Neural crest cell (in vitro differentiated cells): ENCODE results near the gene TNFRSF1A. TPM values are rescaled to one million over a fixed set of nuclear protein-coding genes. Genes with fewer than 3 reads are reported as not detected.

Source experiments
- DNase-seq: peaks from one replicate; pipeline ENCODE4 v3.0.0; 2021; ENCODE audit warnings: low read depth, mixed read lengths, low spot score
- H3K27ac Mint-ChIP-seq: one replicate; pipeline ENCODE4 v1.8.0; 2021; ENCODE audit warnings: mild to moderate bottlenecking, mixed read lengths; ENCODE audit not compliant: unreplicated experiment
- H3K27me3 Mint-ChIP-seq: 2 replicates; pipeline ENCODE4 v1.8.0; 2021; ENCODE audit warnings: low read depth, mild to moderate bottlenecking, mixed read lengths
- H3K36me3 Mint-ChIP-seq: 2 replicates; pipeline ENCODE4 v1.8.0; 2021; ENCODE audit warnings: low read depth, mild to moderate bottlenecking, mixed read lengths
- H3K4me1 Mint-ChIP-seq: 2 replicates; pipeline ENCODE4 v1.8.0; 2021; ENCODE audit warnings: mixed read lengths
- H3K4me3 Mint-ChIP-seq: one replicate; pipeline ENCODE4 v1.8.0; 2021; ENCODE audit warnings: mild to moderate bottlenecking, mixed read lengths
- H3K9me3 Mint-ChIP-seq: 2 replicates; pipeline ENCODE4 v1.8.0; 2021; ENCODE audit warnings: mixed read lengths
- CTCF ChIP-seq: fragments of 200-600 bp; sonication (generic); conservative IDR thresholded peaks from 2 replicates; pipeline ENCODE4 v1.5.0; 2021; ENCODE audit warnings: antibody characterized with exemption, mild to moderate bottlenecking
- total RNA-seq: library from RNA; stranded (reverse); gene quantifications from 2 replicates; pipeline ENCODE4 v1.2.1, GENCODE V29; 2021

TNFRSF1A gene
- total RNA-seq, 1 donor from 2014 or later, result 47.7 TPM

GRCh38 chr12:6386038-6386437, 44.2 kb upstream of the TNFRSF1A start:
- Mint-ChIP-seq H3K27ac (no peak overlapping the region), H3K27me3 (peaks cover 4% of the 10 kb centered on the region), H3K9me3 (no peaks in the 10 kb centered on the region), H3K36me3 (no peaks in the 10 kb centered on the region), H3K4me1 (no peaks in the 10 kb centered on the region), H3K4me3 (no peak overlapping the region)
- no peak for TF ChIP-seq CTCF
- DNase-seq, result no peak

- DNase-seq, result no peak
- peak overlapping the region; percentile 57 for H3K27ac Mint-ChIP-seq
- no peak overlapping the region for H3K4me3 Mint-ChIP-seq
- no peaks in the 10 kb centered on the region for H3K36me3 Mint-ChIP-seq
- no peaks in the 10 kb centered on the region for H3K9me3 Mint-ChIP-seq
- peaks cover 4% of the 10 kb centered on the region for H3K27me3 Mint-ChIP-seq
- H3K4me1 Mint-ChIP-seq, result no peaks in the 10 kb centered on the region
- no peak for TF ChIP-seq CTCF
These were observed 42.9 kb upstream of the TNFRSF1A start for GRCh38 chr12:6384499-6385436.

- H3K27ac Mint-ChIP-seq, result no peak within 1 kb of the TSS
- peaks cover 4% of the 10 kb centered on the region for H3K27me3 Mint-ChIP-seq
- no peak for DNase-seq
- no peak within 1 kb of the TSS for H3K4me3 Mint-ChIP-seq
- no peaks in the 10 kb centered on the region for H3K9me3 Mint-ChIP-seq
- no peak for TF ChIP-seq CTCF
- no peaks in the 10 kb centered on the region for H3K36me3 Mint-ChIP-seq
- peaks cover 5% of the 10 kb centered on the region for H3K4me1 Mint-ChIP-seq
These were observed 42.0 kb upstream of the TNFRSF1A start, which contains the start of gene LTBR for GRCh38 chr12:6383572-6384498. LTBR (plus strand) TSS chr12:6384162; CDS start chr12:6384359, 197 bp downstream.

GRCh38 chr12:6382982-6383381, 41.1 kb upstream of the TNFRSF1A start:
- TF ChIP-seq CTCF, result no peak
- Mint-ChIP-seq H3K36me3 (no peaks in the 10 kb centered on the region), H3K9me3 (no peaks in the 10 kb centered on the region), H3K4me1 (peaks cover 5% of the 10 kb centered on the region), H3K27me3 (peaks cover 4% of the 10 kb centered on the region), H3K27ac (no peak overlapping the region), H3K4me3 (no peak overlapping the region)
- no peak for DNase-seq

GRCh38 chr12:6382371-6382770, 40.5 kb upstream of the TNFRSF1A start:
- H3K27me3 Mint-ChIP-seq, result peaks cover 2% of the 10 kb centered on the region
- peaks cover 5% of the 10 kb centered on the region for H3K4me1 Mint-ChIP-seq
- no peak for TF ChIP-seq CTCF
- no peaks in the 10 kb centered on the region for H3K36me3 Mint-ChIP-seq
- no peak for DNase-seq
- no peak overlapping the region for H3K27ac Mint-ChIP-seq
- no peaks in the 10 kb centered on the region for H3K9me3 Mint-ChIP-seq
- H3K4me3 Mint-ChIP-seq, result no peak overlapping the region
